ENCODE data around the gene TNFAIP6.

TNFAIP6 gene

GRCh38 chr2:151381266-151381665 lies 23.9 kb downstream of the TNFAIP6 start:
- Histone ChIP-seq H3K79me2 (ENCODE audit: control insufficient read depth, insufficient read depth, low read length, poor library complexity) (no peaks in the 10 kb centered on the region), H2BK120ac (ENCODE audit: insufficient read depth, low read length, poor library complexity) (no peak overlapping the region), H2AK5ac (ENCODE audit: low read length) (no peak overlapping the region), H3K4me2 (ENCODE audit: low read length) (no peak overlapping the region), H3K23ac (ENCODE audit: low read length) (no peak overlapping the region), H3K9me3 (ENCODE audit: insufficient read depth, low read depth, low read length) (no peaks in the 10 kb centered on the region), H3K4me1 (ENCODE audit: control insufficient read depth in 1 of 2, insufficient read depth in 2 of 2, low read length in 2 of 2) (peaks cover 4 to 6% of the 10 kb centered on the region in 2 experiments), H3K18ac (ENCODE audit: low read length) (no peak overlapping the region), H3K27ac (ENCODE audit: low read depth, low read length) (peak overlapping the region; percentile 55), H2BK12ac (ENCODE audit: low read length) (peak overlapping the region; percentile 69), H4K8ac (ENCODE audit: low read depth, low read length) (peak overlapping the region; percentile 43), H3K79me1 (ENCODE audit: low read length) (peaks cover 2% of the 10 kb centered on the region), H3K4ac (ENCODE audit: low read depth, low read length) (no peak overlapping the region), H3K4me3 (ENCODE audit: low read depth, low read length) (no peak overlapping the region), H2AFZ (ENCODE audit: insufficient read depth, low read length, poor library complexity) (no peak overlapping the region), H2BK5ac (ENCODE audit: low read depth, low read length, poor library complexity) (peak overlapping the region; percentile 77), H3K36me3 (ENCODE audit: control insufficient read depth in 1 of 2, insufficient read depth in 2 of 2, low read length in 2 of 2) (no peaks in the 10 kb centered on the region), H4K12ac (ENCODE audit: low read depth, low read length) (no peak overlapping the region), H3K9ac (ENCODE audit: low read length) (no peak overlapping the region), H4K91ac (ENCODE audit: low read depth, low read length) (peak overlapping the region; percentile 56), H3K27me3 (ENCODE audit: insufficient read depth, low read length) (no peaks in the 10 kb centered on the region), H3K14ac (ENCODE audit: low read length) (no peak overlapping the region)
- no CpG with 5 or more reads among the region's 2 CpGs for WGBS (ENCODE audit: extremely low coverage, insufficient coverage, insufficient read length)
- peak in 1 of 2 donors; percentile 32 for DNase-seq

- Histone ChIP-seq H2BK12ac (ENCODE audit: low read length) (no peak overlapping the region), H2AK5ac (ENCODE audit: low read length) (no peak overlapping the region), H3K27me3 (ENCODE audit: insufficient read depth, low read length) (no peaks in the 10 kb centered on the region), H4K91ac (ENCODE audit: low read depth, low read length) (no peak overlapping the region), H4K12ac (ENCODE audit: low read depth, low read length) (no peak overlapping the region), H3K79me2 (ENCODE audit: control insufficient read depth, insufficient read depth, low read length, poor library complexity) (no peaks in the 10 kb centered on the region), H3K9me3 (ENCODE audit: insufficient read depth, low read depth, low read length) (peaks cover 1% of the 10 kb centered on the region), H4K8ac (ENCODE audit: low read depth, low read length) (no peak overlapping the region), H3K23ac (ENCODE audit: low read length) (no peak overlapping the region), H3K18ac (ENCODE audit: low read length) (no peak overlapping the region), H3K4me3 (ENCODE audit: low read depth, low read length) (no peak overlapping the region), H3K4me1 (ENCODE audit: control insufficient read depth in 1 of 2, insufficient read depth in 2 of 2, low read length in 2 of 2) (peaks cover 0 to 1% of the 10 kb centered on the region in 2 experiments), H2BK5ac (ENCODE audit: low read depth, low read length, poor library complexity) (no peak overlapping the region), H3K27ac (ENCODE audit: low read depth, low read length) (no peak overlapping the region), H3K4ac (ENCODE audit: low read depth, low read length) (no peak overlapping the region), H3K79me1 (ENCODE audit: low read length) (no peaks in the 10 kb centered on the region), H3K4me2 (ENCODE audit: low read length) (no peak overlapping the region), H3K14ac (ENCODE audit: low read length) (no peak overlapping the region), H2AFZ (ENCODE audit: insufficient read depth, low read length, poor library complexity) (no peak overlapping the region), H3K9ac (ENCODE audit: low read length) (no peak overlapping the region), H3K36me3 (ENCODE audit: control insufficient read depth in 1 of 2, insufficient read depth in 2 of 2, low read length in 2 of 2) (no peaks in the 10 kb centered on the region), H2BK120ac (ENCODE audit: insufficient read depth, low read length, poor library complexity) (no peak overlapping the region)
- no CpG with 5 or more reads among the region's 4 CpGs for WGBS (ENCODE audit: extremely low coverage, insufficient coverage, insufficient read length)
- DNase-seq = no peak
Measured at GRCh38 chr2:151388011-151388410, 30.6 kb downstream of the TNFAIP6 start.

- no peak for DNase-seq
- no peaks in the 10 kb centered on the region for H3K79me1 ChIP-seq (ENCODE audit: low read length)
- H3K27me3 ChIP-seq (ENCODE audit: insufficient read depth, low read length) = no peaks in the 10 kb centered on the region
- no CpG with 5 or more reads among the region's 2 CpGs for WGBS (ENCODE audit: extremely low coverage, insufficient coverage, insufficient read length)
- H3K14ac ChIP-seq (ENCODE audit: low read length) = no peak overlapping the region
- no peak overlapping the region for H3K4ac ChIP-seq (ENCODE audit: low read depth, low read length)
- no peak overlapping the region for H3K18ac ChIP-seq (ENCODE audit: low read length)
- H3K4me2 ChIP-seq (ENCODE audit: low read length) = no peak overlapping the region
- no peak overlapping the region for H2AK5ac ChIP-seq (ENCODE audit: low read length)
- no peak overlapping the region for H3K27ac ChIP-seq (ENCODE audit: low read depth, low read length)
- no peaks in the 10 kb centered on the region for H3K36me3 ChIP-seq (ENCODE audit: control insufficient read depth in 1 of 2, insufficient read depth in 2 of 2, low read length in 2 of 2)
- H3K79me2 ChIP-seq (ENCODE audit: control insufficient read depth, insufficient read depth, low read length, poor library complexity) = no peaks in the 10 kb centered on the region
- H2BK5ac ChIP-seq (ENCODE audit: low read depth, low read length, poor library complexity) = no peak overlapping the region
- no peak overlapping the region for H4K91ac ChIP-seq (ENCODE audit: low read depth, low read length)
- no peak overlapping the region for H3K4me3 ChIP-seq (ENCODE audit: low read depth, low read length)
- no peak overlapping the region for H3K9ac ChIP-seq (ENCODE audit: low read length)
- H4K8ac ChIP-seq (ENCODE audit: low read depth, low read length) = no peak overlapping the region
- H4K12ac ChIP-seq (ENCODE audit: low read depth, low read length) = no peak overlapping the region
- H3K23ac ChIP-seq (ENCODE audit: low read length) = no peak overlapping the region
- H3K9me3 ChIP-seq (ENCODE audit: insufficient read depth, low read depth, low read length) = peaks cover 1% of the 10 kb centered on the region
- no peak overlapping the region for H2BK120ac ChIP-seq (ENCODE audit: insufficient read depth, low read length, poor library complexity)
- H3K4me1 ChIP-seq (ENCODE audit: control insufficient read depth in 1 of 2, insufficient read depth in 2 of 2, low read length in 2 of 2) = peaks cover 0 to 1% of the 10 kb centered on the region in 2 experiments
- H2AFZ ChIP-seq (ENCODE audit: insufficient read depth, low read length, poor library complexity) = no peak overlapping the region
- no peak overlapping the region for H2BK12ac ChIP-seq (ENCODE audit: low read length)
Measured at GRCh38 chr2:151391436-151391835, 34.0 kb downstream of the TNFAIP6 start.

GRCh38 chr2:151394509-151394908 lies 37.1 kb downstream of the TNFAIP6 start:
- peaks cover 1% of the 10 kb centered on the region for H3K9me3 ChIP-seq (ENCODE audit: insufficient read depth, low read depth, low read length)
- H3K36me3 ChIP-seq (ENCODE audit: control insufficient read depth in 1 of 2, insufficient read depth in 2 of 2, low read length in 2 of 2) = no peaks in the 10 kb centered on the region
- no peak overlapping the region for H4K8ac ChIP-seq (ENCODE audit: low read depth, low read length)
- no peak overlapping the region for H2AFZ ChIP-seq (ENCODE audit: insufficient read depth, low read length, poor library complexity)
- H3K14ac ChIP-seq (ENCODE audit: low read length) = no peak overlapping the region
- H2BK12ac ChIP-seq (ENCODE audit: low read length) = no peak overlapping the region
- no peak overlapping the region for H4K91ac ChIP-seq (ENCODE audit: low read depth, low read length)
- H2BK120ac ChIP-seq (ENCODE audit: insufficient read depth, low read length, poor library complexity) = no peak overlapping the region
- H2AK5ac ChIP-seq (ENCODE audit: low read length) = no peak overlapping the region
- H3K79me2 ChIP-seq (ENCODE audit: control insufficient read depth, insufficient read depth, low read length, poor library complexity) = no peaks in the 10 kb centered on the region
- no peak overlapping the region for H4K12ac ChIP-seq (ENCODE audit: low read depth, low read length)
- WGBS (ENCODE audit: extremely low coverage, insufficient coverage, insufficient read length) = no CpG with 5 or more reads among the region's 4 CpGs
- no peak overlapping the region for H3K27ac ChIP-seq (ENCODE audit: low read depth, low read length)
- H3K4me3 ChIP-seq (ENCODE audit: low read depth, low read length) = no peak overlapping the region
- no peak overlapping the region for H3K23ac ChIP-seq (ENCODE audit: low read length)
- H3K18ac ChIP-seq (ENCODE audit: low read length) = no peak overlapping the region
- H3K4me2 ChIP-seq (ENCODE audit: low read length) = no peak overlapping the region
- no peak overlapping the region for H3K4ac ChIP-seq (ENCODE audit: low read depth, low read length)
- no peaks in the 10 kb centered on the region for H3K27me3 ChIP-seq (ENCODE audit: insufficient read depth, low read length)
- no peaks in the 10 kb centered on the region for H3K4me1 ChIP-seq (ENCODE audit: control insufficient read depth in 1 of 2, insufficient read depth in 2 of 2, low read length in 2 of 2)
- H3K79me1 ChIP-seq (ENCODE audit: low read length) = no peaks in the 10 kb centered on the region
- no peak for DNase-seq
- H3K9ac ChIP-seq (ENCODE audit: low read length) = no peak overlapping the region
- H2BK5ac ChIP-seq (ENCODE audit: low read depth, low read length, poor library complexity) = no peak overlapping the region

Data from trophoblast cell (in vitro differentiated cells and primary cell).